Peyer's patch (tissue), 4 donors: Measurements from ENCODE around the gene MSANTD2. TPM values are rescaled to one million over a fixed set of nuclear protein-coding genes. Genes with fewer than 3 reads are reported as not detected.

Experiments
- DNase-seq, 3 donors: peaks; one replicate each; pipeline ENCODE4 v3.0.0-alpha.2; 2017 to 2019
- H3K27ac ChIP-seq, 4 donors: fragments of 200-600 bp; sonication (generic); one replicate each; pipeline ENCODE4 v1.5.1; 2016 to 2019
- H3K27me3 ChIP-seq, 2 donors: fragments of 200-600 bp; sonication (generic); one replicate each; pipeline ENCODE4 v1.5.1; 2019
- H3K36me3 ChIP-seq, 3 donors: fragments of 200-600 bp; sonication (generic); one replicate each; pipeline ENCODE4 v1.5.1; 2016 to 2019
- H3K4me1 ChIP-seq, 4 donors: fragments of 200-600 bp; sonication (generic); one replicate each; pipeline ENCODE4 v1.5.1; 2016 to 2019
- H3K4me3 ChIP-seq, 4 donors: fragments of 200-600 bp; sonication (generic); 1 replicate in 3 of 4; 2 replicates in 1 of 4; pipeline ENCODE4 v1.5.1; 2016 to 2019; ENCODE audit warnings: mild to moderate bottlenecking in 1 of 4
- H3K9me3 ChIP-seq, 4 donors: fragments of 200-600 bp; sonication (generic); one replicate each; pipeline ENCODE4 v1.5.1; 2016 to 2019; ENCODE audit warnings: mild to moderate bottlenecking in 1 of 4
- POLR2A ChIP-seq, 2 donors: fragments of 450-650 bp; IDR thresholded peaks; one replicate each; pipeline ENCODE4 v1.5.1; 2017; ENCODE audit warnings: antibody characterized with exemption in 2 of 2, mild to moderate bottlenecking in 2 of 2, moderate library complexity in 2 of 2
- total RNA-seq, 4 donors: library from RNA; depleted of rRNA; stranded (reverse); fragments of >200 nt; gene quantifications; one replicate each; pipeline ENCODE4 v1.1.0, GENCODE V29; 2016
- TF ChIP-seq, protein P1 (sequence below), 6 experiments: fragments of 450-650 bp in 4 of 6; fragments of 200-600 bp in 2 of 6; sonication (generic) in 1 of 6; IDR thresholded peaks; one replicate each; pipeline ENCODE4 v1.5.1; 2017 to 2019; ENCODE audit warnings: antibody characterized with exemption in 6 of 6, mild to moderate bottlenecking in 3 of 6, moderate library complexity in 1 of 6

MSANTD2 gene
- total RNA-seq, 4 donors from 2014 or later, result 16.5 to 33.8 (median 17.3) TPM

DNA sequence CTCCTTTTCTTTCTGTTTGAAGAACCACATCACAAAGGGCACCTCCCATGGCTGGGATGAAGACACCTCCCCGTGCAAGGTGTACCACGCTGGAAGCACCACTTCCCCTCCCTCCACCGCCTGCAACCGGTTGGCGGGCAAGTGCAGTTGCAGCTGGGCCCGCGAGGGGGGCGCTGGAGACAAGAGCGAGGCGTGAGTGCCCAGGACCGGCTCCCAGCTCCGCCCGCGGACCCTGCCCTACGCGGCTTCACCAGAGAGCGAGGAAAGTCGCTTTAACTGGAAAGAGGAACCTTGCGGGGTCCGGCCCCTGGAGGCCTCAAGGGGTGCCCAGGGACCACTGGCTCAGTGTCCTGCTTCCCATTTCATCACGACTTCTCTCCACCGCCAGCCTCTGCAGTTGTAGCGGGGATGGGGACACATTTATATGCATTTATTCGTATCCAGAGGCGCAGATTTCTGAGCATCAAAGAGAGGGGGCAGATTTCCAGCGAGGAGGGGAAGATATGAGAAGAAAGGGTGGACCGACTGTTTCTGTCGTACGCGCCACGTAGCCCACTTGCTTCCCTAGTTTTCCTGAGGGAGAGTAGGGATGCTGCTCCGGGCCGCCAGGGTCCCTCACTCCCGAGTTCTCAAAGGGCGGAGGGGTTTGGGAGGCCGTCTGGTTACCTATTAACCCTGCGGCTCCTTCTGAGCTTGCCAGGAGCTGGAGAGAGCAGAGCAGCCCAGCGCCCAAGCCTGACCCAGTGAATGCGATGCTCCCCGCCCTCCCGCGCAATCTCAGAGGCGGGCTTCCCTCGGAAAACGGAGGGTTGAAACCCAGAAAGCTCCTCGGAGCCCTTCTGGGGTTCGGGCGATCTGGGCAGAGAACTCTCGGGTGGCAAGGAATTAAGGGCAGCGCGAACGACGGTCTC lies 41.6 kb downstream of the MSANTD2 start:
- H3K27ac ChIP-seq, result peak overlapping the region in 3 of 4 donors; percentile 10 to 66 (median 45)
- no peaks in the 10 kb centered on the region for H3K36me3 ChIP-seq
- H3K4me1 ChIP-seq, result peaks cover 6 to 42% (median 19%) of the 10 kb centered on the region in 4 donors
- TF ChIP-seq POLR2A (IDR thresholded peaks at IDR 0.05), result no peak
- TF ChIP-seq, protein P1, sequence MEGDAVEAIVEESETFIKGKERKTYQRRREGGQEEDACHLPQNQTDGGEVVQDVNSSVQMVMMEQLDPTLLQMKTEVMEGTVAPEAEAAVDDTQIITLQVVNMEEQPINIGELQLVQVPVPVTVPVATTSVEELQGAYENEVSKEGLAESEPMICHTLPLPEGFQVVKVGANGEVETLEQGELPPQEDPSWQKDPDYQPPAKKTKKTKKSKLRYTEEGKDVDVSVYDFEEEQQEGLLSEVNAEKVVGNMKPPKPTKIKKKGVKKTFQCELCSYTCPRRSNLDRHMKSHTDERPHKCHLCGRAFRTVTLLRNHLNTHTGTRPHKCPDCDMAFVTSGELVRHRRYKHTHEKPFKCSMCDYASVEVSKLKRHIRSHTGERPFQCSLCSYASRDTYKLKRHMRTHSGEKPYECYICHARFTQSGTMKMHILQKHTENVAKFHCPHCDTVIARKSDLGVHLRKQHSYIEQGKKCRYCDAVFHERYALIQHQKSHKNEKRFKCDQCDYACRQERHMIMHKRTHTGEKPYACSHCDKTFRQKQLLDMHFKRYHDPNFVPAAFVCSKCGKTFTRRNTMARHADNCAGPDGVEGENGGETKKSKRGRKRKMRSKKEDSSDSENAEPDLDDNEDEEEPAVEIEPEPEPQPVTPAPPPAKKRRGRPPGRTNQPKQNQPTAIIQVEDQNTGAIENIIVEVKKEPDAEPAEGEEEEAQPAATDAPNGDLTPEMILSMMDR (IDR thresholded peaks at IDR 0.05), result peak; percentile 47 to 84 (median 73)
- peaks cover 0 to 31% of the 10 kb centered on the region in 2 donors for H3K27me3 ChIP-seq
- DNase-seq, result peak; percentile 79 to 92 (median 90)
- no peaks in the 10 kb centered on the region for H3K9me3 ChIP-seq
- H3K4me3 ChIP-seq, result peak overlapping the region in 3 of 4 donors; percentile 27 to 62 (median 49)

DNA sequence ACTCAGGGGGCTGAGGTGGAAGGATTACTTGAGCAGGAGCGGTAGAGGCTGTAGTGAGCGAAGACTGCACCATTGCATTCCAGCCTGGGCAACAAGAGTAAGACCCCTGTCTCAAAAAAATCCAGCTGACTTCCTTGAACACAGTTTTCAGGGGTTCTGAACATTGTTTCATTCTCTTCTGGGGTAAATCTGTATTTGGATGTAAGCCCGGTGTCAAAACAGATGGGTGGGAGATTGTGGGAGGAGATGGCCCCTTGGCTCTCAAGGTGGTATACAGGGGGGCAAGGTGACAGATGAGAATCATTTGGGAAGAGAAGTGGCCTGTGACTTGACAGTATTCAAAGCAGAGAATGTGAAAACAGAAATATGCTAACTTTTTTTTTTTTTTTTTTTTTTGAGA lies 42.9 kb downstream of the MSANTD2 start:
- TF ChIP-seq, protein P1 (IDR thresholded peaks at IDR 0.05), result no peak
- TF ChIP-seq POLR2A (IDR thresholded peaks at IDR 0.05), result no peak
- H3K4me3 ChIP-seq, result no peak overlapping the region
- H3K27me3 ChIP-seq, result peaks cover 0 to 27% of the 10 kb centered on the region in 2 donors

GRCh38 chr11:124756753-124757227 lies 43.4 kb downstream of the MSANTD2 start:
- H3K27me3 ChIP-seq, result peaks cover 0 to 24% of the 10 kb centered on the region in 2 donors

More for the DNA sequence above, 42.9 kb downstream of the MSANTD2 start:
- no peak overlapping the region for H3K27ac ChIP-seq
- peaks cover 6 to 40% (median 15%) of the 10 kb centered on the region in 4 donors for H3K4me1 ChIP-seq
- no peak for DNase-seq
- no peaks in the 10 kb centered on the region for H3K9me3 ChIP-seq
- no peaks in the 10 kb centered on the region for H3K36me3 ChIP-seq

GRCh38 chr11:124756033-124756752 lies 44.0 kb downstream of the MSANTD2 start:
- TF ChIP-seq POLR2A (IDR thresholded peaks at IDR 0.05), result no peak
- TF ChIP-seq, protein P1 (IDR thresholded peaks at IDR 0.05), result no peak
- H3K4me1 ChIP-seq, result peaks cover 5 to 43% (median 12%) of the 10 kb centered on the region in 4 donors
- H3K27ac ChIP-seq, result no peak overlapping the region
- H3K4me3 ChIP-seq, result no peak overlapping the region
- H3K27me3 ChIP-seq, result peaks cover 0 to 24% of the 10 kb centered on the region in 2 donors
- no peak for DNase-seq
- no peaks in the 10 kb centered on the region for H3K36me3 ChIP-seq
- no peaks in the 10 kb centered on the region for H3K9me3 ChIP-seq

More at GRCh38 chr11:124756753-124757227, 43.4 kb downstream of the MSANTD2 start:
- no peak for DNase-seq
- Histone ChIP-seq H3K9me3 (no peaks in the 10 kb centered on the region), H3K36me3 (no peaks in the 10 kb centered on the region), H3K4me3 (no peak overlapping the region), H3K27ac (no peak overlapping the region), H3K4me1 (peaks cover 6 to 41% (median 12%) of the 10 kb centered on the region in 4 donors)
- no peak for TF ChIP-seq POLR2A (IDR thresholded peaks at IDR 0.05)
- TF ChIP-seq, protein P1 (IDR thresholded peaks at IDR 0.05), result no peak

- DNase-seq, result no peak
- no peak for TF ChIP-seq POLR2A (IDR thresholded peaks at IDR 0.05)
- TF ChIP-seq, protein P1 (IDR thresholded peaks at IDR 0.05), result no peak
- Histone ChIP-seq H3K27ac (no peak overlapping the region), H3K4me1 (peaks cover 5 to 35% (median 10%) of the 10 kb centered on the region in 4 donors), H3K36me3 (no peaks in the 10 kb centered on the region), H3K27me3 (peaks cover 0 to 13% of the 10 kb centered on the region in 2 donors), H3K4me3 (no peak overlapping the region), H3K9me3 (no peaks in the 10 kb centered on the region)
Measured at GRCh38 chr11:124754710-124755109, 45.5 kb downstream of the MSANTD2 start.
